ENCODE data around the gene AGBL3.

The AGBL3 gene

DNA sequence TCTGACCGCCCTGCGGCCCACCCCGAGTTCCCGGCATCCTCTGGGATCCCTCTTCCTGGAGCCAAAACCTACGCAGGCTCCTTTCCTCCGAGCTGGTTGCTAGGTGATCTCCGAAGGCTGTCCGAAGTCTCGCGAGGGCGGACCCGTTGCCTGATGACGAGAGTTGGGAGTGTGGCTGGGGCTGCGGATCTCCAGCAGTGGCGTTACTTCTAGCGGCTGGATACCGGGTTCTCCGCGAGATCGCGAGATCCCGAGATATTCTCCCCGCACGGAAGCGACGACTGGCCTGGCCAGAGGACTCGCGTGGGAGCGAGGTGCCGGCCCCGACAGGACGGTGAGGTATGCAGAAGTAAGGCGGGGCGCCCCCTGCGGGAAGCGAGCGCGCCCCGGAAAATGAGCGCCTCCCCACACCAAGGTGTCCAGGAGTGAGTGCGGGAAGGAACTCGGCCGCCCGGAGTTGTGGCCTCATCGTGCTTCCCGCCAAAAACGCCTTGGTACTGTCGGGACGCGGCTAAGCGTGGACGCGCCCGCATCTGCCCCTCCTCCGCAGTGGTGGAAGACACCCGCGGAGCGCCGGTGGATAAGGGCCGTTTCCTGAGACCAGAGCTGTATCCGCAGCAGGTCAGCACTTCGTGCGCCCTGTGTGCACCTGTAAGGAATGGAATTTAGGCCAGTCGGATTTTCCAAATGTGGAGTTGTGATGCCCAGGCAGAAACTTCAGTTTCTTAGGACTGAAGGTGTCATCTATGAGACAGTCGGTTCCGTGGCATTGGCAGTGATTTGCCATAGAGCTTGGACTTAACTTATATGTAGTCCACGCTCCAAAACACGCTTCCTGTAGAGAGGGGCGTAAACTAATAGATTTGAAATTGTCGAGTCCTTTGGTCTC lies at the start of gene AGBL3:
TSS of gene AGBL3 (plus strand) at position 146 of the 889 bp plus-strand sequence. CDS start 1,426 bp downstream, outside the sequence.
- DNase-seq (ENCODE audit: low spot score) = peak; percentile 89

DNA sequence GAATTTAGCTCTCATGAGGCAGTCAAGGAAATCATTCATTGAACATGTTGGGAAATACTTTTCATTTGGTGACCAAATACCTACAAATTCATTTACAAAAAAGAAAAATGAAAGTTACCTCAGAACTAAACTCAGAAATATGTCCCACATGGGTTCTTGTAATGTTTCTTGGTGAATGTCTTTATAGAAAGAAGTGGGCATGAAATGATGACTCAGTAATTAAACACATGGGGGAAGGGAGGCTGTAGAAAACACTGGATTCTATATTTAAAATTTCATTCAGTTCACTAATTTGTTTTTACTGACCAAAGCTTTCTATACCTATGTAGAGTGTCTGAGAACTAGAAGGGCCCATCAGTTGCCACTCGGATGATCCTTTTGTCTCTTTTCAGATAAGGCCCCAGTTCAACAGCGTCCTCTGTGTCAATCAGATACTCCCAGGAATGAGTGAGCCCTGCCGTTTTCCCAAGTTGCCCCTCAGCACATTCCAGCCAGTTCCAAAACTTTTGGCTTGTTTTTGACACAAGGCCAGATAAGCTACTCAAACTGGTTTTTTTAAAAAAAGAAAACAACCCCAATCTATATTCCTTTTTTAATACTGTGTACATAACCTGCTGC lies 49.3 kb upstream of the AGBL3 start:
- DNase-seq (ENCODE audit: low spot score) = no peak

DNA sequence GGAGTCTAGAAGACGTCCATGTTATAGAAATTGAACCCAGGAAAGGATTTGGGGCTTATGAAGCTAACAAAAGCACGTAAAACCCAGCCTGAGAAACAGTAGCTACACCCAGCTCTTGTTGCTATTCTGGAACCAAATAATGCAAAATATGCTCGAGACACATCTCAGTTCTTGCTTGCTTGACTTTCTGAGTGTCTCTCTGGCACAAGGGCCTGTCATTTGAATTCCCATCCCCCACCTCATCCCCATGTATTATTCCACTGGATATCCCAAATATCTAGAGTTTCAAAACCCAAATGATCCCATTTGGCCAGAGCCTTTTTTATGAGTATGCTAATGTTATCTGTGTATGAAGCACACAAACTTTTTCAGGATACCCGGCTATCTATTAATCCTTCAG lies 48.2 kb upstream of the AGBL3 start:
- no peak for DNase-seq (ENCODE audit: low spot score)

- no peak for DNase-seq (ENCODE audit: low spot score)
Measured at GRCh38 chr7:134939136-134939535, 47.2 kb upstream of the AGBL3 start.

DNA sequence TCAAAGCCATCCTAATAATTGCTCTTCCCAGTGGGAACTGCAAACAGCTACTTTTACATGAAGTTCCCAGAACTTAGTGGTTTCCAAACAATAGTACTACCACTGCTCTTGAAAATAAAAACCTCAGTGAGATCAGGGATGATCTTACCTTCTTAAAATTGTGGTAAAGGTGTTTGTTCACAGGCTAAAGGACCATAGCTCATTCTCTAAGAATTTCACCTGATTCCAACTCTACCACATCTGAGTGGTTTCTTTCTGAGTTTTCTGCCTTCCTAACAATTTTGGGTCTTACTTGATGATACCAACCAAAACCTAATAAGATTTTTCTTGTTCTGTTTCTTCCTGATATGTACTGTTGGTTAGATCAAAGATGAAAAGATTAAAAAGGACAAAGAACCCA lies 45.6 kb upstream of the AGBL3 start:
- no peak for DNase-seq (ENCODE audit: low spot score)

- no peak for DNase-seq (ENCODE audit: low spot score)
Measured at GRCh38 chr7:134941185-134941900, 45.0 kb upstream of the AGBL3 start.

- DNase-seq (ENCODE audit: low spot score) = no peak
Measured at GRCh38 chr7:134941952-134942351, 44.4 kb upstream of the AGBL3 start.

- DNase-seq (ENCODE audit: low spot score) = no peak
Measured at GRCh38 chr7:134942690-134943466, 43.4 kb upstream of the AGBL3 start.

GRCh38 chr7:134943785-134944400 lies 42.4 kb upstream of the AGBL3 start:
- DNase-seq (ENCODE audit: low spot score) = peak; percentile 70

- DNase-seq (ENCODE audit: low spot score) = no peak
Measured at GRCh38 chr7:134945691-134946090, 40.6 kb upstream of the AGBL3 start.

DNA sequence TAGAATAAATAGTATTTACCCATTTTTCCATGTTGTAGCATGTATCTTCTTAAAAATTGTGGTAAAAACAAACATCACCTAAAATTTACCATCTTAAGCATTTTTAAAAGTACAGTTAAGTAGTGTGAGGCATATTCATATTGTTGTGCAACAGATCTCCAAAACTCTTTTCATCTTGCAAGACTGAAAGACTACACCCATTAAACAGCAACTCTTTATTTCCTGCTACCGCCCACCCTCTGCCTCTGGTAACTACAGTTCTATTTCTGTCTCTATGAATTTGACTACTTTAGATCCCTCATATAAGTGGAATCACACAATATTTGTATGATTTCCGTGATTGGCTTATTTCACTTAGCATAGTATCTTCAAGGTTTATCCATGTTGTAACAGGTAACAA lies 40.0 kb upstream of the AGBL3 start:
- DNase-seq (ENCODE audit: low spot score) = no peak

DNA sequence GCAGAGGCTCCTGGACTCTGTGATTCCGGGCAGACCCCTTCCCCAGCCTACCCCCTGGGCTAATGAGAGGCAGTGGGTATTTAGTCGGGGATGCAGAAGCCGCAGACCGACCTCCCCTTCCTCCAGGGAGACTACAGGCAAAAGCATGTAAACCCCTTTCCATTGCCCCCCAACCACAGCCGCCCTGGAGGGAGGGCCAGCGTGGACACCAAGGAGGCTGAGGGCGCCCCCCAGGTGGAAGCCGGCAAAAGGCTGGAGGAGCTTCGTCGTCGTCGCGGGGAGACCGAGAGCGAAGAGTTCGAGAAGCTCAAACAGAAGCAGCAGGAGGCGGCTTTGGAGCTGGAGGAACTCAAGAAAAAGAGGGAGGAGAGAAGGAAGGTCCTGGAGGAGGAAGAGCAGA lies 39.0 kb upstream of the AGBL3 start:
- no peak for DNase-seq (ENCODE audit: low spot score)

DNA sequence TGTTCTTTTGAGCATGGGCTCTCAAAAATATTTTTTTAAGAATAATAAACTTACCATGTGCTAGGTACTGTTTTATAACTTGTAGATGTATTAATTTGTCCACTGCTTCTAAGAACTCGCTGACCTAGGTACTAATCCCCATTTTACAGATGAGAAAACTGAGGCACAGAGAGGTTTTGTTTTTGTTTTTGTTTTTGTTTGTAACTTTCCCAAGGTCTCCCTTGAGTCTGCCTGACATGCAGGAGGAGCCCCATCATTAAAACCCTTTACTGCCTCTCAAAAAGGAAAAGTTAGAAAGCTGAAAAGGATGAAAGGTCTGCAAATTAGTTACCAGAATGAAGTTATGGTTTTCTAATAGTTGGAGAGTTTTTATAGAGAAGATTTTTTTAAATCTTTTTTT lies 38.5 kb upstream of the AGBL3 start:
- DNase-seq (ENCODE audit: low spot score) = no peak

DNA sequence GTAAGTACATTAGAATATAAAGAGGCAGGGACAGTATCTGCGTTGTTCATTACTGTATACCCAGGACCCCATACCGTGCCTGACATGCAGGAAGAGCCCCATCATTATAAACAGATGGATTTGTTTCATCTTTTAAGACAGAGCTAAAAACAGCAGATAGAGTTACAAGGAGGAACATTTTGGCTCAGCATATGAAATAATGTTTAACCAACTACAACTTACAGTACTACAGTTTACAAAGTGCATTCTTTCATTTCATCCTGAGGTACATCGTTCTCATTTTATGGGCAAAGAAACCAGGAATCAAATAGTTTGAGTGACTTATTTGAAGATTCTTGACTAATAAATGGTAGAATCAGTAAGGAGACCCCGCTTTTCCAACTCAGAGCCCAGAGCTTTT lies 38.1 kb upstream of the AGBL3 start:
- no peak for DNase-seq (ENCODE audit: low spot score)

DNA sequence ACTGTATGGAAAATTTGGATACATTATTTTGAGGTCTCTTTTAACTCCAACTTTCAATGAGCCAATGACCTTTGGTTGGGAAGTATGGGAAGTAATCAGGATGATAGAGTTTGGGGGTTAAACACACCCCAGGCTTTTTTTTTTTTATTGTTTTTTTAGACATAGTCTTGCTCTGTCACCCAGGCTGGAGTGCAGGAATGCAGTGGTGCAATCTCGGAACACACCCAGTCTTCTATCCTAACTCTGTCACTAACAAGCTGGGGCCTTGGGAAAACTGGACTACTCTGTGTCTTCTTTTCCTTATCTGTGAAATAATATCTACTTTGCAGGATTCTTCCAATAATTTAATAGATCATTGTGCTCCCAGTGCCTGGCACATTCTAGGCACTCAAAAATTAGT lies 37.6 kb upstream of the AGBL3 start:
- DNase-seq (ENCODE audit: low spot score) = no peak

- DNase-seq (ENCODE audit: low spot score) = no peak
Measured at GRCh38 chr7:134949171-134949570, 37.1 kb upstream of the AGBL3 start.

GRCh38 chr7:134954197-134955082 lies 31.9 kb upstream of the AGBL3 start:
- DNase-seq (ENCODE audit: low spot score) = peak; percentile 38

- DNase-seq (ENCODE audit: low spot score) = no peak
Measured at GRCh38 chr7:134957005-134957404, 29.3 kb upstream of the AGBL3 start.

DNA sequence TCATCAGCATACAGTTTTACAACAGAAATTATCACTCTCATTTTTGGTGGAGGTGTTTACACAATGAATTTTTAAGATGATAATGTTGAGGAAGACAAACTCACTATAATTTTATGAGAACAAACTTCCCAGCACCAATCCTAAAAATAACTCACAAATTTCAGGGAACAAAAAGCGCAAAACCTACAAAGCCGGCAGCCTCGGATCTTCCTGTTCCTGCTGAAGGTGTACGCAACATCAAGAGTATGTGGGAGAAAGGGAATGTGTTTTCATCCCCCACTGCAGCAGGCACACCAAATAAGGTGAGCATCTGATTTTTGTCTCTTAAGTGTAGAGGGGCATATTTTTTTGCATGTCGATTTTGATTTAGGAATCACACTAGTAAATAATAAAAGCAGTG lies 26.5 kb upstream of the AGBL3 start:
- no peak for DNase-seq (ENCODE audit: low spot score)

DNA sequence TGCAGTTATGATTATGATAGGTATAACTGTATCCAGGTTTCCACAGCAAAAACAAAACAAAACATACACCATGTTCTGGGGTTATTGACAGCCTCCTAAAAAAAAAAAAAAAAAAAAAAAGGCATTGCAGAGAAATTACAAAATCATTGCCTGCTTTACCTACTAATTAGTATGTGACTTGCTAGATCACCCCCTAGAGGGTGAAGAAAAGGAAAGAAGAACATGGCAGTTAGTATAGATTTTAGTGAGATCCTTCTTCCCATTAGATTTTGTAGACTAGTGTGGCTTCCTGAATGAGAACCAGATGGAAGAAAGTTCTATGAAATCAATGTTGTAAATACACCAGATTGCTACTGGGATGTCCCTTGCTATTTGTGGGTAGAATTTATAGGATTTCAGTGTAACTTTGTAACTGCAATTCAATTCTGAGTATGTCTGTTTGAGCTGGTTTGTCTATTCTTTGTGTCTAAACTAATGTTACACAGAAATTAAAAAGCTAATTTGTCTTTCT lies 24.0 kb upstream of the AGBL3 start:
- no peak for DNase-seq (ENCODE audit: low spot score)

Data from globus pallidus (tissue), 1 donor.